ENCODE results near the gene RTN4RL2.
A peak's percentile ranks its signal among the peaks of the same experiment; 100 is the strongest.

The RTN4RL2 gene

DNA sequence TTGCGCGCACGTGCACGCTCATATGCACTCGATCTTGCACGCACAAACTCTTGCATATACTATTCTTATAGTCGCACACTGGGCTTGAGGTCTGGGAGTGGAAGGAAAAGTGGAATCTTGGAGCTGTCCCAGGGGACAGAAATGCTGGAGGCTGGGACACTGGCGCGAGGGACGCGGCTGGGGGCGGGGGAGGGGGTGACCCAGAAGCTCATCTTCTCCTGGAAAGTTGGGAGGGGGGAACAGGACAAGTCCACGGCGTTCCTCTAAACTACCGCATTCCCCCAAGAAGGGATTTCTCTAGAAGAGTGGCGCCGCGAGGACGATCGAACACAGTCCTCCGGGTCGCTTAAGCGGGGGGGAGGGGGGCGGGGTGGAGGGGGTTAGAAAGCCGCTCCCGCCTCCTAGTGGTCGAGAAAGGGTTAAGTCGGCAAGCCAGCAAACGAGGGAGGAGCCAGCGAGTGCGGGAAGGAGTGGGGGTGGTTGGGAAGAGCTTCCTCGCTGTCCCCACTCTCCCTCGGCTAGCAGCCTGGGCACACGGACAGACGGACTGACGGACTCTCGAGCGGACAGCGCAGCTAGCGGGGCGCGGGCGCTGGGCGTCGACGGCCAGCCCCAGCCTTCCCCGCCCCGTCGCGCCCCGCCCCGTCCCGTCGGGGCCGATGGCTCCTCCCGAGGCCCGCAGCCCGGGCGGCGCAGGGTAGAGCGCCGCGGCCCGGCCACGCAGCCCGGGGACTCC is at the start of gene RTN4RL2:
RTN4RL2 (plus strand) TSS at position 507 of the 736 bp plus-strand sequence. CDS start 338 bp downstream, outside the sequence.
- DNase-seq: peak in 1 of 2 experiments; percentile 18

DNA sequence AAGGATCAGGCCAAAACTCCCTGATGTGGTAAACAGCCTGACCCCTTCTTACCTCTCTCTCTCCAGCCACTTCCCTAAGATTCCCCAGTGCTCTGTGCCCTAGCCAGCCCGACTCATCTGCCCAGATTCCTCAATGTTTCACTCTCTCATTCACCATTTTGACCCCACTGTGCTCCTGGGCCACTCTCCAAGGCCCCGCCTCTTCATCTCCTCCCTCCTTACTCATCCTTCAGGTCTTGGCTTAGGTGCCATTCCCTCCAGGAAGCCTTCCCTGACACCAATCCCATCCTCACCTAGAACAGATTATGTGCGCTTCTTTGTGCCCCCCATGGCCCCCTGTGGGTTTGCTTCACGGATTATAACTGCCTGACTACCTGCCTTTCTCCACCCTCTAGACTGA is 46.6 kb upstream of the RTN4RL2 start:
- DNase-seq: no peak

DNA sequence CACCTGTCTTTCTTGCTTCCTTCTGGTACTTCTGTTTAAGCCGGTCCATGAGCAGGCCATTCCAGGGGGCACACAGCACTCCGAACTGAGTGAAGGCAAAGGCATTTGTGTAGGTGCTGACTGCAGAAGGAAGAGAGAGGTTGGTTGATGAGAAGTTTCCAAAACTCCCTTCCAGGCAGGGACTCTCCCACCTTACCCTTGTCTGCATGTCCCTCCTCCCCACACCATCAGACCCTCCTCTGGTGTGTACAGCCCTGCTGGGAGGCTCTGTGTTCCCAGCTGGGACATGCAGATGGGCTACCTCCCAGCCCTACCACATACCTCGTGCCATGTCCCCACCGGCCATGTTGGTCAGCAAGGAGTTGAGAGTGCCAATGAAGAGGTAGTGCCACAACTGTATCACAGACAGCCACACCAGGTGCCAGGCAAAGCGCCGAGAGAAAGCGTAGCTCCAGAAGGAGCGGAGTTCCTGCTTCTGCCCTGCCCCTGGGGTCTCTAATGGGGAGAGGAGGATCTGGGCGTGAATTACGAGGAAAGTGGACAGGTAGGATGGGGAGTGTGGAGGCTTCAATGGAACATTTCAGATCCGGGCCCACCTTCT is 45.6 kb upstream of the RTN4RL2 start:
- DNase-seq: no peak

DNA sequence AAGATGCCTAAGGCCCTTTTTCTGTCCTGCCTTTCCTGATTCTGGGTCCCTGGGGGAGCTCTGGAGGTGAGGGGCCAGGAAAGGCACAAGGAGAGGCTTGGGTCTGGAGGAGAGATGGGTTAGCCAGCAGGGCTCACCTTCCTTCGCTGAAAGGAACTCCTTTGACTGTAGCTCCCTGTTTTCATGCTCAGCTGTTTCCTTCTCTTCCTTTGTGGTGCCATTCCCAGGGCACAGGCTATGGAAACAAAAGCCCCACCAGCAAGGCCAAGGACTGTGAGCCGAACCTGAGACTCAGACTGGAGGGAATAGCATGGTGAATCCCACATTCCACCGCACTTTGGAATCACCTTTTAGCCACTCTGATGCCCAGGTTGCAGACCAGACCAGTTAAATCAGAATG is 43.9 kb upstream of the RTN4RL2 start:
- DNase-seq: no peak

DNA sequence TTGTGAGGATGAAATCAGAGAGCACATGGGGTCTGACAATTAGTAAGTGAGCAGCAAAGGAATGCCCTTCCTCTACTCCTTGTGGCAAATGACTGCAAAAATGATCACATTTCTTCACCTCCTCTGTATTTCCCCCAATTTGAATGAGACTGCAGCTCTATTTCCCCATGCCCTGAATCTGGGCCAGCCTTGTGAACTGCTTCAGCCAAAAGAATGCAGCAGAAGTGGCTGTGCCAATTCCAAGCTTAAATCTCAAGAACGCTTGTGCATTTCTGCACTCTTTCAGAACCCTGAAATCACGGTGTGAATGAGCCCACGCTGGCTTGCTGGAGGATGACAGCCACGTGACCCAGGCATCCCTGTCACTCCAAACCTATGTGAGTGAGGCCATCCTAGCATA is 43.3 kb upstream of the RTN4RL2 start:
- DNase-seq: no peak

DNA sequence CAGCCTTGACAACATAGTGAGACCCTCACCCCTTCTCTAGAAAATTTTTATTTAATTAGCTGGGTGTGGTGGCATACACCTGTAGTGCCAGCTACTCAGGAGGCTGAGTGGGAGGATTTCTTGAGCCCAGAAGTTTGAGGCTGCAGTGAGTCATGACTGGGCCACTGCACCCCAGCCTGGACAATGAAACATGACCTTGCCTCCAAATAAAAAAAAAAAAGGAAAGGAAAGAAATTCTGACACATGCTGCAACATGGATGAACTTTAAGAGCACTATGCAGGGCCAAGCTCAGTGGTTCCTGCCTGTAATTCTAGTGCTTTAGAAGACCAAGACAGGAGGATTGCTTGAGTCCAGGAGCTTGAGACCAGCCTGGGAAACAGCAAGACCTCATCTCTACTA is 42.2 kb upstream of the RTN4RL2 start:
- DNase-seq: no peak

DNA sequence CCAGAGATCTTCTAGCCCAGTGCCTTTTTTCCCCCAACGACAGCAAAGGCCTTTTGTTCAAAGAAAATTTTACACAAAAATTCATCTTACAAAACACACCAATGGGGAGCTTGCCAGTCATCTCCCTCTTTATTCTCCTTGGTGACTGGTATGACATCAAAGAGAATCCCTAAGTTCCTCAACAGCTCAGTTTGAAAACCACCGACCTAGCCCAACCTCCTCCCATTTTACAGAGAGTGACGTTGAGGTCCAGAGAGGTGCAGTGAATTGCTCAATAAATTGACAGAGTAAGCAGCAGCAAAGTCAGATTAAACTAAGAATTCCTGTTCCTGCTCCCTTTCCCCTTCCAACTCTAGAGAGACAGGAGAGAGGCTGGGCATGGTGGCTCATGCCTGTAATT is 41.2 kb upstream of the RTN4RL2 start:
- DNase-seq: no peak

DNA sequence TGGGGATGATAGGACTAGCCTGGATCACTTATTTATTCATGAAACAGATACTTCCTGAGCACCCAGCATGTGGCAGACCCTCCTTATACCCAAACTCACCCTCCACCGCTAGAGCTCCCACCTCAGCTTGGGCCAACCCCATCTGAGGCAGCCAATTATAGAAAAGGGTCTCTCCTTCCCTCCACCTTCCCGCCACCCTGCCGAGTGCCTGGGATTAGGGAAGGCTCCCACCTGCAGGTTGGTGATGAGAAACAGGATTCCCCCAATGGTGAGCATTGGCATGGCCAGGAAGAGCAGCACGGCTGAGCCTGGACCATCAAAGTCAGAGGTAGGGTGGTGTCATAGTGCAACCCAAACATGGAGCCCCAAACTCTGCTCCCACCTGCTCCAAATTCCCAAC is 39.3 kb upstream of the RTN4RL2 start:
- no peak for DNase-seq

DNA sequence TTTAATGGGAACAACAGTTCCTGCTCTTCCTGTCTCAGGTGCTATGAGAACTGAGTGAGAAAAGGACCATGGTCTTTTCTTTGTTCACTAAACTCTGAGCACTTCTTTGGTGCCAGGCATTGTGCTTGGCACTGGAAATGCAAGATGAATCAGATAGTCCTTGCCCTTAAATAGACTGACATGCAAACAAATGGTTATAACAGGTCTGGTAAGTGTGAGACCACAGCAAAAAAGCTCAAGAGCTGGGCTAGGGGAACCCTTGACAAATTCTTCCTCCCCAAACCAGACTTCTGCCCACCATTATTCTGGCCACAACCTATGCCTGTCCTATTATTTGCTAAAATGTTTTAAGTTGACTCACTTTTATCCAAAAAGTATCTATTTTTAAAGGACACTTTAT is 38.5 kb upstream of the RTN4RL2 start:
- DNase-seq: no peak

DNA sequence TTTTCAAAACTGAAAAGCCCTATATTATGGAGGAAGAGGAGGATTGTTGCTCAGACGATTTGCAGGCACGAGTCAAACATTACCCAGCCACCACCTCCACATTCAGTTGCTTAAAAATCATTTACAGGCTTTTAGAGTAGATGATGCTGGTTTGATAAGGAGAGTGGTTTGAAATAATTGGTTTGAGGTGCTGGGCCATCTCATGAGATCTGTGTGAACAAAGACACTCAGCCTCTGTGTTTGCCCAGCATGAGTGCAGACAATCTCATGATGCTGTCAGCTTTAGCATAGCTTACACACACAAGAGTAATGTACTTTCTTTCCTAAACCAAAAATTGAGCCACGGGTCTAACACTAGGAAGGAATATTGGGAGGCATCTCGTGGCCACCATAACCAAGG is 37.7 kb upstream of the RTN4RL2 start:
- no peak for DNase-seq

DNA sequence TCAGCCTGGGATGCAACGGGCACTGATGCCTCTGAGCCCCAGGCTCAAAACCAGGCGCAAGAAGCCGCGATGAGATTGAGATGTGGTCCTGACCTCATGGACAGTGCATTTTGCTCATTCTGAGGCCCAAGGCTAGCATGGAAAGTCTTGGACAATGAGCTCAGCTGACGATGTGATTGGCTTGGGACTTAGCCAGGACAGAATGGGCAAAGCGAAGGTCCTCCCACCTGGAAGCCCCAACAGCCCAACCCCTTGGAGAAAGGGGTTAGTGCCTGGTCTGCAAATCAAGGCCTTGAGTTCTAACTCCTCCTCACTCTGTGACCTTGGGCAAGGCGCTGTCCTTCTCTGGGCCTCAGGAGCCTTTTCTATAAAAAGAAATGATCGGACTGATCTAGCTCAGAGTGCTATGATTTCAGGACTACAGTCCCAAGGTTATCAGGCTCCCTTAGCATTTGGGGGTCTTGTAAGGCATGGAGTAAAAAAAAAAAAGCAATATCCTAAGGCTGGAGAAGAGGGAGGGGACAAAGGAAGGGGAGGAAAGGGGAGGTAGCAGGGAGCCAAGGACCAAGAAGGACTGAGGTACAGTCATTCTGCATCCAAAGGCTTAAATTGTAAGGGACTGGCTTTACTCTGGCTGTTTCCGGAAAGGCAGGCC is 36.1 kb upstream of the RTN4RL2 start:
- DNase-seq: no peak

DNA sequence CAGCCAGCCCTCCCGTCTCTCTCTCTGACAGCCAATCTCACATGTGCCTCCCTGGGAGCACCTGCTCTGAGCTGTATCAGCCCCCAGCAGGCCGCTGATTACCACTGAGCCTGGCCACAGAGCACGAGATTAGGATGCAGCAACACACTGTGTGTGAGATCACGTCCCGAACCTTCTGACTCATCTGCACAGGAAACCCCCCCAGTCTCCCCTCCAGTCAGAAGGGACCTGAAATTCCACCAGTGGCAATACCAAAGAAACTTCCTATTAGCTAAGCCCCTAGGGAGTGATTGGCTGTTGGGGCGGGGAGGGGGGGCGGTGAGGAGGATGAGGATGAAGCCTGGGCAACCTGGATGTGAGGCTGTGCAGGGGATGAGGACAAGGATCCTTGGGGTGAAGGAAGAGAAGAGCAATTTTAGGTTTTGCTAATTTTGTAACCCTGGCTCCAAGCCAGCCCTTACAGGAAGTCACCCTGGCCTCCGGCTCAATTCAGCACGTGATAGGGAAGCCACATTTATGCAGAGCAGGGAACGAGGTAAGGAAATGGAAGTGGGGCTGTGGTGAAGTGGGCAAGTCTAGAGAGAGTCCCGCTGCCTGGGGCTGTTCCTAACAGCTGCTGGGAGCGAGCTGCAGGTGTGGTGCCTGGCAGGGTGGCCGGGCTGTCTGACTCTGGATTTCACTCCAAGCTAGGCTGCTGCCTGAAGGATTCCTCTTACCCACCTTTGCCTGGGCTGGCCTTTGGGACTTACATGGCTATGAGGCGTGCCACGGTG is 35.4 kb upstream of the RTN4RL2 start:
- DNase-seq: no peak

DNA sequence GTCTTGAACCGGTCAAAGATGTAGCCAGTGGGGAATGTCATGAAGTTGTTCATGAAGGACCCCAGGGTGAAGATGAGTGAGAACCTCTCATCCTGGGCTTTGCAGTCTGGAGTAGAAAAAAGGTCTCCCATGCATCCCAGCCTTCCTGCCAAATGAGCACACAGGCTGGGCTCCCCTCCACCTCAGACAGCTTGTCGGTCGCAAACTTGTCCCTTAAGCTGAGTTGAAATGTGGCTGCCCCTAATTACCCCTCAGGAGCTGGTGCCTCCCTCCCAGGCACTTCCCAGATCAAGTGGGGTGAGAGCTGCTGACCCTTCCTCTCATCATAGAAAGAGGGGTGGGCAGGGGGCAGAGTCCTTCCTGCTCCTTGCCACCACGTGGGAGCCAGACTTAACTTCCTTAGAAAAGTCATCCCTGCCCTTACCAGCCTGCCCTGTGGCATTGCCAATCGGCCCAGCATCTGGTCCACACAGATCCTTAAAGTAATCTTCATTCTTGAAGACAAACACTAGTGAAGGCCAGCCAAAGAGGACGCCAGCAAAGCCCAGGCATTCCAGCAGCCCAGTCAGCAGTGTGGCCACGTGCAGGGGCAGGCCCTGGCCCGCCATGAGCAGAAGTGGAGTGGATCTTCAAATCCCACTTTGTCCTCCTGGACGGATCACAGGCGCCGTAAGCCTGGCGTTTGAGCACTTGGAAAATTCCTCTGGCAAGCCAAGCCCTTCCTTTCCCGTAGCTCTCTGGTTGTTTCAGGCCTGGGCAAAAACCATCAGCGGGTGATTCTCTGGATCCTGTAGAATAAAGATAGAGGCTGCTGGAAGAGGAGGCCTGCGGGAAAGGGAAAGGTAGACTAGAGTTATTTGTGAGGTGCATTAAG is 34.5 kb upstream of the RTN4RL2 start:
- no peak for DNase-seq

DNA sequence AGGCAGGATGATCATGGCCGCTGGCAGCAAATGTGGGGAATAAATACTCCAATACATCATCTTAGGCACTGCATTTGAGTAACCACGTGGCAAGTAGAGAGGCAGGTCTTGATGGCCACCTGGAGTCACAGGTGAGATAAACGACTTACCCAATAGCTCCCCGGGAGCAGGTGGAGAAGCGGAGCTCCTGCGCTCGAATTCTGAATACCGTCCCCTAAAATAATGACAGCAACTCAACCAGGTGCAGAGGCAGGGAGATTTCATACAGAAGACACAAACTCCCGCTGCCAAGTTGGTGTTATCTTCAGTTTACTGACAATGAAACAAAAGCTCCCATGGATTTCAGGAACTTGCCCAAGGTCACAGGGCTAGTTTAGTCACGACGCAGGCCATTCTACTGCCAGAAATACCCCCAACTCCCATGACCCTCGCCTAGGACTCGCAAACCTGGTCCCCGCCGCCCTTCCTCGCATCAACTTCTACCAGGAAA is 33.8 kb upstream of the RTN4RL2 start:
- no peak for DNase-seq

DNA sequence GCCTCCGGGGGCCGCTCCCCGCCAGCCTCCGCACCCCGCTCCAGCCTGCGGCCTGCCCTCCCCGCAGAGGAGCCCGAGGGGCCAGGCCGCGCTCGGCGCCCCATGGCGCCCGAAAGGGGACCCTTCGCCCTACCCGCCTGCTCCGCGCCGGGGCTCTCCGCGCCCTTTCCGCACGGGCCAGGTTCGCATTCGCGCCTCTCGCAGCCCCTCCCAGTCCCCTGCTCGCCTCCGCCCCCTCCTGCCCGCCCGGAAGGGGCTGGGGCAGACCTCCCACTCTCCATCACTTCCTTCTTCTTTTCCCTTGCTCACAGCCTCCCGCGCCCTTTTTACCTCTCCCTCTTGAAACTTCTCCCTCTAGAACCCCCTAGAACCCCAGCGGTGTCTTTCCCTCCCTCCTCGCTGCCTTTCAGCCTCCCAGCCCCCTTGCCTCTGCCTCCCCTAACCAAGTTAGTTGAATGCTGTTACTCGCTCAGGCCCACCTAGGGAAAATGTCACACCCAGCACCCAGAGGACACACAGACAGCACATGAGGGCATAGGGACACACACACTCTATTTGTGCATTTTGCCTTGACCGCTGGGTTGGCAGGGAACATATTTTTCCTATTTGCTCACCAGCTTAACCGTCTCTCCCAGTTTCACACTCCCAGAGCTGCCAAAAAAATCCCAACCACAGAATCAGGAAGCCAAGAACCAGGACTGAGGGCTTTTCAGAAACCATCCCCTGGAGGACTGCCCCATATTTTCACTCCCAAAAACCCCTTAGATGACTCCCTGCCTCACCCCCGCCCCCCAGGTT is 33.2 kb upstream of the RTN4RL2 start, which contains the start of gene SLC43A3:
SLC43A3 (minus strand) TSS at position 193 of the 798 bp plus-strand sequence. CDS start 949 bp downstream, outside the sequence.
- DNase-seq: no peak

DNA sequence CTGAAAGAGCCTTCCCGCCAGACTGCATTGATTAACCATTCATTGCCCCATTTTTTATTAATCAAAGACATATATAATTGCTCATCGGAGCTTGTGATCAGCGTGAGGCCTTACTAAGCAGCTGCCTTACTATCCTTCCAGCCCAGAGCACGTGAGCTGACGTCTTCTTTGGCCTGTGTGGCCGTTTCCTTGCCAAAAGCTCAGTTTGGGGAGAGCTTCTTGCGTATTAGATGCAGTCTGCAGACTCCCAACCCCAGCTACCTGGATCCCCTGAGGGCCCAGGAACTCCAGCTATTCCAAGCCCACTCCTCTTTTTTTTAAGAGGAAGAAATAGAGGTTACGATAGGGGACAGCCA is 32.6 kb upstream of the RTN4RL2 start:
- DNase-seq: no peak

DNA sequence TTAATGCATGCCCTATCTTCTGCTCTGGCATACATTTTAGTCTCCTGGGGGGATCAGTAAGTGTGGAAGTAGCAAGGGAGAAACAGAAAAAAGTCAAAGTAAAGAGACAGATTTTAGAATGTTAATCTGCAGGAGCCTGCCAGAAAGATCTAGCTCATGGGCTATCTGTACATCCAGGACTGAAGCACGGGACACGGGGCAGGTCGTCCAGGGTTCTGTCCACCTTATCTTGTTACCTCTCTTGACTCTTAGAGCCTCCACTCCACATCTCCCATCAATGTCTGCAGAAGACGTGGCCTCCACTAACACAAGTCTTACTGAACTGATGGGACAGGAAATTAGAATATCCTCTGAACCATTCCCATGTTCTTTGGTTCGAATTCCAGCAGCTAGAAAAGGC is 31.7 kb upstream of the RTN4RL2 start:
- DNase-seq: no peak

DNA sequence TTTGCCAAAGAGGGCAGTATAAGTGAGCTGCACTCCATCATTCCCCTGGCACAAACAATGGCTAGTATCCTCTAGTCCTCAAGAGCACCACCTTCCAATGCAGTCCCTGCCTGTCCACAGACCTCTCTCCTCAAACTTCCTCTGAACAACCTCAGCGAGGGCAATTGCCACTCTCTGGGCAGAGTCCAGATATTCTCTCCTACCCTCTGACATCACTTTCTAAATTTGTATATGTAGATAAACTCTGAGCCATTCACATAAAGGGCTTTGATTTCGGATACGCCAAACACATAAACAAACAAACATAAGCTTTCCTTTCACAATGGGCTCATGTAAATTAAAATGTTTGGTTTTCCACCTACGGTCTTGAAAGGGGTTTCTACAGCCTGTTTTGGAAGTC is 30.4 kb upstream of the RTN4RL2 start:
- no peak for DNase-seq

DNA sequence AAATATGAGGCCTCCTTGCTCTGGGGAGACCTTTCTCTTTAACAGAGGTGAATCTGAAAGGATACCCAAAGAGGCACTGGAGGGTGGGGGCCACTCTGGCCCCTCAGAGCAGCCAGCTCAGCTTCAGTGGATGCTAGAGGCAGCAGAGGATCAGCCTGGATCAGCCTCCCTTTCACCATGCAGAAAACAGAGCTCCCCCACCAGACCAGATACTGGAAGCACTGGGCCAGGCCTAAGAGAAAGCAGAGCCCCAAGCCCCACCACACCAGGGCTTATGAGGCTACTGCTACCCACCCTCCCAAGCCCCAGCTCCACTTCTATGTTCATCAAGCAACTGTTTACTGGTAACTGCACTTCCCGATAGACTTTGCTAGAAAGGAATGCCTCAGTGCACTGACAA is 29.4 kb upstream of the RTN4RL2 start:
- no peak for DNase-seq

DNA sequence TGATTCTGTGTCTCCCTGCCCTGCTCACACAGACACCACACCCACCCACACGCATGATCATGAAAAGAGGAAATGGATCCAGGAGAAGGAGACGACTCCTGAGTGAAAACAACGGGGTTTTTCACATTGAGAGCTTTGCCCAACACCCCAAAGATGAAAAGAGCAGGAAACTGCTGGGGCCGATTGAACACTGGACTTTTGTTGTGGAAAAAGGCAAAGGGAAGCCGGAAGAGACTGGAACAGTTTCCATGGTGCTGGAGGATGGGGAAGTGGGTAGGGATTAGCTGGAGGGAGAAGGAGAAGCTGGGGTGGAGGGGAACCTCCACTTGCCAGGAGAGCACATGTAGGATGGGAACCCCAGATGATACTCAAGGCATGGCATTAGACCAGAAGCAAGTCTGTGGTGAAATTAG is 28.2 kb upstream of the RTN4RL2 start:
- no peak for DNase-seq

DNA sequence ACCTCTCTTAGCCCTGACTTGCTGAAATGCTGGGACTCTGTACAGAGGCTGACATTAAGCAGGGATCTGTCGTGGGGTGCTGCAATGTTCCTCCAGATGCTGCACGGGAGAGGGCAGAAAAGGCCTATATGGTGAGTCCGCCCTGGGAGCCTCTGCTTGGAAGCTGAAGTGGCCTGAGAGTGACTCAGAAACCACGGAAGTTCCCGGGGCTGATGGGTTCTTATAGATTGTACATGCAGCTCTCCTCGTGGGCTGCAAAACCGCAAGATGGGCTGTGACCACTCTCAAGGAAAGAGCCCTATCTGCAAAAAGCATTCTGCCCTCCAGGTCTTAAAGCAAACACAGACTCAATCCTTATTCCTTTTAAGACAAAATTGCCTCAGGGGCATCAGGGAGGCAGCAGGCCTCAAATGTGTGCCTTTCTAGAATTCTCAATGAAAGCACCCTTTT is 27.6 kb upstream of the RTN4RL2 start:
- DNase-seq: no peak

Measured in NCI-H187 (cell line).